MCF 10A (cell line): ENCODE results near the gene KRT40. TPM values are rescaled to one million over a fixed set of nuclear protein-coding genes. Genes with fewer than 3 reads are reported as not detected.

Experiments used
- BruUV-seq: library from RNA; stranded (reverse); fragments of 400-500 nt; replicated peaks from 2 replicates; lab custom pipeline; 2021; lab: Mats Ljungman, UMichigan
- CTCF ChIA-PET: fragments of 300-600 bp; sonication (Branson Sonifier 250); formaldehyde crosslinking; extraction: SDS; loops from one replicate; lab custom pipeline; 2021; ENCODE audit warnings: antibody characterized with exemption, inconsistent platforms; lab: Yijun Ruan, JAX
- POLR2A ChIA-PET: fragments of 300-600, 350-650 bp; sonication (Branson Sonifier 250); formaldehyde crosslinking; extraction: SDS; loops from one replicate; lab custom pipeline; 2020; ENCODE audit warnings: antibody characterized with exemption, inconsistent platforms; lab: Yijun Ruan, JAX
- DNase-seq: peaks from one replicate; pipeline ENCODE4 v3.0.0-alpha.2; 2018; ENCODE audit not compliant: unreplicated experiment
- H3K27ac Mint-ChIP-seq: one replicate; pipeline ENCODE4 v1.8.0; 2022; ENCODE audit warnings: mild to moderate bottlenecking, low read depth, mixed read lengths; ENCODE audit not compliant: unreplicated experiment
- H3K27me3 Mint-ChIP-seq: one replicate; pipeline ENCODE4 v1.8.0; 2022; ENCODE audit warnings: mixed read lengths; ENCODE audit not compliant: insufficient read depth, unreplicated experiment
- H3K36me3 Mint-ChIP-seq: one replicate; pipeline ENCODE4 v1.8.0; 2022; ENCODE audit warnings: mild to moderate bottlenecking, moderate library complexity, mixed read lengths; ENCODE audit not compliant: insufficient read depth, unreplicated experiment
- H3K4me1 Mint-ChIP-seq: one replicate; pipeline ENCODE4 v1.8.0; 2022; ENCODE audit warnings: mixed read lengths; ENCODE audit not compliant: insufficient read depth, unreplicated experiment
- H3K4me3 Mint-ChIP-seq: one replicate; pipeline ENCODE4 v1.8.0; 2022; ENCODE audit warnings: mild to moderate bottlenecking, moderate library complexity, mixed read lengths; ENCODE audit not compliant: unreplicated experiment
- H3K9me3 Mint-ChIP-seq: one replicate; pipeline ENCODE4 v1.8.0; 2022; ENCODE audit warnings: mixed read lengths; ENCODE audit not compliant: unreplicated experiment
- CTCF ChIP-seq: fragments of 200-600 bp; IDR thresholded peaks from one replicate; pipeline ENCODE4 v1.8.0; 2022; ENCODE audit warnings: antibody characterized with exemption, mild to moderate bottlenecking; ENCODE audit not compliant: unreplicated experiment
- intact Hi-C: fragments of 100-400 bp; cut with micrococcal nuclease; formaldehyde crosslinking; loops from 2 replicates; pipeline ENCODE4 v1.14.1; 2022
- total RNA-seq: library from RNA; stranded (reverse); gene quantifications from 2 replicates; pipeline ENCODE4 v1.2.3, GENCODE V29; 2022

The KRT40 gene
- total RNA-seq, 1 experiment from 2014 or later = not detected

- no TSS peak for BruUV-seq
- intact Hi-C loops = no loop called here
- H3K27me3 Mint-ChIP-seq = no peaks in the 10 kb centered on the region
- H3K27ac Mint-ChIP-seq = no peak overlapping the region
- no peak overlapping the region for H3K4me3 Mint-ChIP-seq
- H3K9me3 Mint-ChIP-seq = no peaks in the 10 kb centered on the region
- ChIA-PET POLR2A (no interaction called here), CTCF (no interaction called here)
- no peaks in the 10 kb centered on the region for H3K4me1 Mint-ChIP-seq
- DNase-seq = no peak
- TF ChIP-seq CTCF = no peak
- no peaks in the 10 kb centered on the region for H3K36me3 Mint-ChIP-seq
These were observed 40.6 kb upstream of the KRT40 start for GRCh38 chr17:41024697-41025096.

- CTCF ChIA-PET = no interaction called here
- TF ChIP-seq CTCF = no peak
- H3K4me3 Mint-ChIP-seq = no peak overlapping the region
- no peaks in the 10 kb centered on the region for H3K27me3 Mint-ChIP-seq
- intact Hi-C loops = no loop called here
- H3K4me1 Mint-ChIP-seq = no peaks in the 10 kb centered on the region
- no TSS peak for BruUV-seq
- H3K27ac Mint-ChIP-seq = no peak overlapping the region
- H3K36me3 Mint-ChIP-seq = no peaks in the 10 kb centered on the region
- no peaks in the 10 kb centered on the region for H3K9me3 Mint-ChIP-seq
- DNase-seq = no peak
- POLR2A ChIA-PET = no interaction called here
These were observed 36.2 kb upstream of the KRT40 start for GRCh38 chr17:41020336-41020735.

GRCh38 chr17:41019415-41019814, 35.3 kb upstream of the KRT40 start:
- DNase-seq = no peak
- no peaks in the 10 kb centered on the region for H3K27me3 Mint-ChIP-seq
- intact Hi-C loops = no loop called here
- no TSS peak for BruUV-seq
- H3K27ac Mint-ChIP-seq = no peak overlapping the region
- no peaks in the 10 kb centered on the region for H3K36me3 Mint-ChIP-seq
- no peak overlapping the region for H3K4me3 Mint-ChIP-seq
- no peaks in the 10 kb centered on the region for H3K4me1 Mint-ChIP-seq
- ChIA-PET CTCF (interaction anchor here (0.6 to 0.8 kb wide), 2 partner anchors 113 to 203 kb away, joined by 3 read pairs; no protein-coding TSS in a partner anchor), POLR2A (no interaction called here)
- no peaks in the 10 kb centered on the region for H3K9me3 Mint-ChIP-seq
- no peak for TF ChIP-seq CTCF

GRCh38 chr17:41018541-41018940, 34.4 kb upstream of the KRT40 start:
- POLR2A ChIA-PET = no interaction called here

More at GRCh38 chr17:41018541-41018940, 34.4 kb upstream of the KRT40 start:
- intact Hi-C loops = no loop called here
- Mint-ChIP-seq H3K4me3 (no peak overlapping the region), H3K27ac (no peak overlapping the region), H3K27me3 (no peaks in the 10 kb centered on the region), H3K36me3 (no peaks in the 10 kb centered on the region), H3K4me1 (no peaks in the 10 kb centered on the region), H3K9me3 (no peaks in the 10 kb centered on the region)
- TF ChIP-seq CTCF = no peak
- CTCF ChIA-PET = interaction anchor here (0.8 to 0.9 kb wide), 2 partner anchors 18 to 112 kb away, joined by 3 to 4 read pairs; no protein-coding TSS in a partner anchor
- BruUV-seq = no TSS peak
- no peak for DNase-seq
